Suppressor macrophage treated with lipopolysaccharide for 4 hours (primary cell): ENCODE measurements around the gene CCDC80.

Source experiments
- DNase-seq: peaks from one replicate; pipeline ENCODE4 v3.0.0-alpha.2; 2020

CCDC80 gene

DNA sequence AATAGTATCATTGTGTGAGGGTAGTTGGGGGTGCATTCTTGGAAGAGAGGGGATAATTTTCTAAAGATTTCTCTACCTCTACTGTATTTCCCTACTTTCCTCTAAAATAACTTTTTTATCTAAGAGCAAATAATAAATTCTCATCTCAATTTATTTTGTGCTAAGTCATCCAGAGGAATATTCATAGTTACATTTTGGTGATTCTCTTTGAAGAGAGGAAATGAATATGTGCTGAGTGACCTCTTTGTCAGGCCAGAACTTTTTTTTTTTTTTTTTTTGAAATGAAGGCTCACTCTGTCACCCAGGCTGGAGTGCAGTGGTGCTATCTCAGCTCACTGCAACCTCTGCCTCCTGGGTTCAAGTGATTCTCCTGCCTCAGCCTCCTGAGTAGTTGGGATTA, 15.1 kb upstream of the CCDC80 start:
- no peak for DNase-seq

DNA sequence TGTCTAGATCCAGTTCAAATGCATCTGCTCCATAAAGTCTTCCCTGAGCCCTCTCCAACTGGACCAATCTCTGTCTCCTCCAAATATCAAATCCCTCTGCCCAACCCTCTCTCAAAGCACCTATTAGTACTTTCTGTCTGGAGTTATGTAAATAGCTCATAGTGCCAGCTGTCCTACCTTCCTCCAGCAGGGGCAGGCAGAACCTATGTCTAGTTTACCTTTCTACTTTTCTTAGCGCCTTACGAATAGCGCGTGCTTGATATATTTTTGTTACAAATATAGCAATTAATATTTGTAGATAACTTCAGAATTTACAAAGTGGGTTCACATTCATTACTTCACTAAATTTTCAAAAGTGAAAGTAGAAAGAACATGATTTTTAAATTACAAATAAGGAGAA, 14.0 kb upstream of the CCDC80 start:
- DNase-seq: no peak

DNA sequence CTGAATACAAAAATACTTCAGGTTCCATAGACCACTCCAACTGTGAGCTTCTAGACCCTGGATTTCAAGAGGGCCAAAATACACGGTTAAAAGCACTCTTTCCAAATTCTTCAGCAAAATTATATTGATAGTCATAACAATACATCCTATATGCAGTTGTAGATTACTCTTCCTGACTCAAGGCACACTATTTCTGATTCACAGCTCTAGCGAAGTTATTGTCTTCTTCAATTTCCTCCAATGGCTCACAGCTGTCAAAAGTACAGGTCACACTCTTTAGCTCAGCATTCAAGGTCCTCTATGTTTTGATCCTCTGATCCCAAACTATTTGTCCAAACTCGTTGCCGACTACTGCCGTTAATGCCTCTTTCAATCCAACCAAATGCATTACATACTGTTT, 13.5 kb upstream of the CCDC80 start:
- DNase-seq: no peak

DNA sequence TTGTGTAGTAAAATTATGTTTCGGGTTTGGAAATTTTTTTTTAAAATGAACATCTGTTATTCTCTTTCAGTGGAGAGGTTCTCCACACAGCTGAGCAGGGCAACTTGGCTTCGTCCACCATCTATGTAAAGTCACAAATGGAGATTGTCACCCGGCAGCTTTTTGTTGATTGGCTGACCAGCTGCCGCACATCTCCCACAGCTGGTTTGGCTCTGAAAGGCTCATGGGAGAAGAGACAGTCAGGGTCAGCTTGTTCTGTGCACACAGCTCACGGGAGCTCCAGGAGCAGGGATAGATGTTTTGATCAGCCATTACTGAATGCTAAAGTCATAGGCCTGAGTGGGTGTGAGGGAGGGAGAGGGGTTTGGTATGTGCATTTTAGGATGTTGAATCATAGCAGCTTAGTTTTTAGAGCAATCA, 12.9 kb upstream of the CCDC80 start:
- no peak for DNase-seq

DNA sequence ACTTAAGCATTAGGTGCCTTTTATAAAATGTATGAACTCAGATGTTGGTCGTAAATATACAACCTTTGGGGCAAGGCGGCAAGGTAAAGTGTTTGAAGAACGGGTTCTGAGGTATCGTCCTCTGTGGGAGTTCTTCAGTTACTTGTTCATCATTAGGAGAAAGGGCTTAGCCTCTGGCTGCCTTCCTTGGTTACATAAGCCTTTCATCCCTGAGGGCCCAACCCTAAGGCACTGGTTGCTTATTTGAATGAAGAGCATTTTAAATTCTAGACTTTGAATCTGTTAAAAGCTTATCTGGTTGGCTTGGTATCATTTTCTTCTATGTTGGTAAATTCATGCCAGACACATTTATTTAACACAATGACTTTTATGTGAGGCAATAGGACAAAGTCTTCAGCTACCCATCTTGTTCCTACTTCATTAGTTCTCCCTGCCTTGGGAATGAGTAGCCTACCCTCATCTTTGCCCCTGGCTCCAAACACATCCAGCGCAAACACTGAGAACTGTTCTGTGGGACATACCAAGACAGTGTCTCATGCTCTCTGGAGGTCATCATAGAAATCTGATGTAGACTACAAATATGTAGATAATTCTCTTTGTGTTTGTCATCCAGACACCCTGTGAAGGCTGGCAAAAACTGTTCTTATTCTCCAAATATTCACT, 12.4 kb upstream of the CCDC80 start:
- DNase-seq: no peak

DNA sequence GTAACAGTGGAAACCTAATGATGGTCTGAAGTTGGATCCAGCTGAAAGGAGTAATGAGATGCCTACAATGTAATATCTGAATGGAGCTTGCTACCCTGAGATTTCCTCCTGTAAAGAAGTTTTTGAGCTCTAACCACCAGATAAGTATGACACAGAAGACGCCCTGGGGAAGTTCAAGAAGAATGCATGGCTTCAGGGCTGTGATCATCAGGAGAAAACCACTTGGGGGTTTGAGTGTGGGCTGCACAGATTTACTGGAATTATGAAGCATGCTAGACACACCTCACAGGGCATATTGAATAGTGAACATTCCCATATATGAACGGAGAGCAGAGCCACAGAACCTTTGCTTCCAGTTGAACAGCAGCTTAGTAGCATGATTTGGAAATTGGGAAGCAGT, 10.6 kb upstream of the CCDC80 start:
- DNase-seq: no peak

DNA sequence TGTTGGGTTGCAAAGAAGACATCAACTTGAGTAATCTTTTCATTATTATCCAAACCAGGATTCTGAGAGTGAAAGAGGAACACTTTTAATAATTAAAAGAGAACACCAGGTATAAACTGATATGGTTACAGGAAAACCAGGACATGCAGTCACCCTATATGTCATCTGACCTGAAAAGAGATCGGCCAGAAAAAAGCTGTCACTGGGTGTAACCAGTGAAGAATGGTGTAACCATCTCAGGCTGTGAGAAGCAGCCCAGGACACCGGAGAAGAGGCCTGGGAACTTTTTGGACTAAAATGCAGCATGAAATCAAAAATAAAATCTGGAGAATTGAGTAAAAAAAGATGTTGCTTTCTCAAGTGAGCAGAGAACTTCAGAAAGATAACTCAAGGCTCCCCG, 10.1 kb upstream of the CCDC80 start:
- DNase-seq: no peak

DNA sequence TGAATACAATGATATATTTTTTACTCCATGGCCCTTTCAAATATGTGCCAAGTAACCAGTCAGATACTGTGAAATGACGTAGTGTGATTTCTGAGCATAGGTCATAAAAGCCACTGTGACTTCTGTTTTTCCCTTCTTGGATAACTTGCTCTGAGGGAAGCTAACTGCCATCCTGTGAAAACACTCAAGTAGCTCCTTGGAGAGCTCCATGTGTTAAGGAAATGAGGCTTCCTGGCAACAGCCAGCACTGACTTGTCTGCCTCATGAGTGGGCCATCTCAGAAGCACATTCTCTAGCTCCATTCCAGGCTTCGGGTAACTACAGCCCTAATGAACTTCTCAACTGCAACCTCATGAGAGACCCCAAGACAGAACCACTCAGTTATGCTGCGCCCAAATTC, 9.5 kb upstream of the CCDC80 start:
- DNase-seq: no peak

DNA sequence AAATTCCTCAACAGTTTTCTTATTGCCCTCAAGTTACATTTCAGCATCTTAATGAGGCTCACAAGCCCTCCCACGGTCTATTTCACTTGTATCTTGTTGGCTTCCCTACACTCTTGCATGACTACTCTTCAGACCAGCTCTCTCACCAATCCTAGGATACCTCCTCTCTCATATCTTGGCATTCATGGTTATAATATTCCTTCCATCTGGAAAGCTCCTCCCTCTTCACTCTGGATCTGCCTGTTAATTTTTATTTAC, 8.5 kb upstream of the CCDC80 start:
- no peak for DNase-seq

DNA sequence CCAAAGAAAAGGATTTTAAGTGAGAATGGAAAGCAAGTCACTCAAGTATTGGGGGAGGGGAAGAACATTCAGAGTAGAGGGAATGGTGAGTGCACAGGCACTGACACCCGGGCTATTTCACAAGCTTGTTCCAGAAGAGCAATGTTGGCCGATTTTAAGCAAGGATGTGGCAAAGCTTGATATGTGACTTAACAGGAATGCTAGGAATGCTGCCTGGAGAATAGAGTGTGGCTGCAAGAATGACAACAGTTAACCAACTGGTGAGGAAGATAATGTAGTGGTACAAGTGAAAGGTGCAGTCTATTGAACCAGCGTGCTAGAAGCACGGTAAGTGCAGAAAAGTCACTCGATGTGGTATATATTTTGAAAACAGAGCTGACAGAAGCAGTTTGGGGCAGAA, 6.2 kb upstream of the CCDC80 start:
- DNase-seq: no peak

DNA sequence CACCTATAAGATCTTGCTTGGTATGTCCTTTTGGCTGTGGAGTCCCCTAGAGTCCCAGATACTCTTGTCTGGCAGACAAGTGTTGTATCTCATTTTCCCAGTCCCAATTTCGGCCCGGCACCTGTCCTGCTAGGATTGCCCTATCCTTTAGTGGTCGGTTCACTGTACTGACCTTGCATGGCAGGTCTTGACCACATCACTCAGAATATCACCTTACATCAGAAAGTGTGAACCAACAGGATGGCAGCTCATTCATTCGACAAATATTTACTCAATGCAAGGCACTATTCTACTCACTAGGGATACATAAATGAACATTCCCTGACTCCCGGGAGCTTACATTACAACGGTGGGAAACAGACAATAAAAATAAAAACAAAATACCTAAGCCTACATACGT, 5.7 kb upstream of the CCDC80 start:
- DNase-seq: no peak

DNA sequence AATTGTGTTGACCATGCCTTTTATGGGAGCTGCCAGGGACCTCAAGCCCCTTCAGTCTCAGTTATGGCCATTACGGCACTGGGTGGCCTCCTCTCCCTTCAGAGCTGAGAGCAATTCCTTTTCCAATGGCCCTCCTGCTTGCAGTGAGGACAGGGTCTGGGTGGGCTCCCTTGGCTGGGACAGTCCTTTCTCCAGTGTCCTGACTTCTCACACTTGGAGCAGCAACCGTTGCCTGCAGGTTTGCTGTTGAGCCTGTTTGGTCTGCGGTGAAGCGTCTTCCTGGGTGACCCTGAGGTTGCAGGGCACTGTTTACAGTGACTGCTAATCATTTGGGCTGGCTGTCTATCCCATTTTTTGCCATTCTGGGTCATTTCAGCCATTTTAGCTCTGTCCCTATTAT, 3.5 kb upstream of the CCDC80 start:
- DNase-seq: no peak

DNA sequence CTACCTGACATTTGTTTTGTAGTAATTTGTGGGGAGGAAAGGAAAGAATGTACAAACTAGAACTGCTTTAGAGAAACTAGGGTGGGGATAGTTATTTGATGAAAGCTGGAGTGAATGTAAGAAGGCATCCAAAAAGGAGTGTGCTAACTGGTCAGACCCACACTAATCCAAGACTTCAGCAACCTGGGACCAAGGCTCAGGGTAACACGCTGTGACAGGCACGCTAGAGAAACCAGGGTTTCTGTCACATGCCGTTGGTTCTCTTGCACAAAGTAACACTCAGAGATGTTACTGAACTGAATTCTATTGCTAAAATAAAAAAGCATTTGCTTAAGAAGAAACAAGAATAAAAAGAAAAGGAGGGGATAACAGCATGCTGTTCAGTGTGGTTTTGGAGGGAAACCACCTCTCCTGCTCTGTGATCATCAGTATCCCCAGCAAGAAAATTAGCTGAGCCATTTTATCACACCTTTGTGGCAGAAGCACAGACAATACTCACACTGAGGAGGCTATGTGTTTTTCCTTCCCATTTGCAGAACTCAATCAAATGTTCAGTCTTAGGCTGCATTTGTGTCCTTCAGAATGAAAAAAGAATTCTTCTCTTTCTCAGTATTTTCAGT, 2.8 kb upstream of the CCDC80 start:
- DNase-seq: no peak

DNA sequence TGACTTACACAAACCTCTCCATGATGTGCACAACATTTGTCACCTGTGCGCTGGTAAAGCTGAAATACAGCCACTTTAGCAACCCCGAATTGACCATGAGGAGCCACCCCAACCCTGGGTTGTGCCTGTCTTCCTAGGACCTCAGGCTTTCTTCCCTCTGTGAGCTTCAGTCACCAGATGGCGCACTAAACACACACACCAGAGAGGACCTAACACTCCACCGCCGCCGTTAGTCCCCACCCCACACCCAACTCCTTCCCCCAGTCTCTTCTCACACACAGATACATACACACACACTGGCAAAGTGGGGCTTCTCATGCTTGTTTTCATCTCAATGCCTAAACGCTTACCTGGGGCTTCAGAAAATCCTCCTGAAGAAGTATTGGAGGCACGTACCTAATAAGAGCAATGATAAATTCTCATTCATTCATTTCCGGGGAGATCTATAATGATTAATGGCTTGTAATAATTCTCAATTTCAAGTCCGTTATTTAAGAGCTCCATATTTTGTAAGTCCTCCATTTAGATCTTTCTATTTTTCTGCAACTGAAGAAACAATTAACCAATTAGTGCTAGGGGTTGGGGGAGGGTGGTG, 2.1 kb upstream of the CCDC80 start:
- peak; percentile 90 for DNase-seq

DNA sequence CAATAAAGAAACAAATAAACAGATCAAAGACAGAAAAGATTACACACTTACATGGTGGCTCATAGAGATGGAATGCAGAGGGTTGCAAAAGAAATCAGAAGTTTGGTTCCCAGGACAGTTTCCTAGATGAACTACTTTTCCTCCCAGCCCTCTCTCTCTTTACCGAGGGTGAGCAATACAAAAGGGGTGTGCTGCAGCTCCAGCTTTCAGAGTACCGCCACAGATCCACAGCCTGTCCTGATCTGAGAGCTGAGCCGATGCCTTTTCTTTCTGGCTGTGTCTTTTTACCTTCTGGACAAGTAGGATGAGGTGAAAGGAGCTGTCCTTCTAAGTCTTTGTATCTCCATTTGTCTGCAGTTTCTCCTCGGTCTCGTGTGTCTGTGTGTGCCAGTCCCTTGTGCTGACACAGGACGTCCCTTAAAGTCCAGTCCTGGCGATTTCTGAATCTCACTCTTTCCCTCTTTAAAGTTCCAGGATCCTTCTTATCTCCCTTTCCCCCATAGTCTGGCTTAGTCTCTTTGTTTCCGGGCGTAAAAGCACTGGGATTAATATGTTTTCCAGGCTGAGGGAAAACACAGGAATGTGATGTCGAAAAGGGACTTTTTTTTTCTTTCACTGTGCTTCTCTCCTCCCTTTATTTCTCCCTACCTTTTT, 540 bp downstream of the CCDC80 start:
- no peak for DNase-seq

DNA sequence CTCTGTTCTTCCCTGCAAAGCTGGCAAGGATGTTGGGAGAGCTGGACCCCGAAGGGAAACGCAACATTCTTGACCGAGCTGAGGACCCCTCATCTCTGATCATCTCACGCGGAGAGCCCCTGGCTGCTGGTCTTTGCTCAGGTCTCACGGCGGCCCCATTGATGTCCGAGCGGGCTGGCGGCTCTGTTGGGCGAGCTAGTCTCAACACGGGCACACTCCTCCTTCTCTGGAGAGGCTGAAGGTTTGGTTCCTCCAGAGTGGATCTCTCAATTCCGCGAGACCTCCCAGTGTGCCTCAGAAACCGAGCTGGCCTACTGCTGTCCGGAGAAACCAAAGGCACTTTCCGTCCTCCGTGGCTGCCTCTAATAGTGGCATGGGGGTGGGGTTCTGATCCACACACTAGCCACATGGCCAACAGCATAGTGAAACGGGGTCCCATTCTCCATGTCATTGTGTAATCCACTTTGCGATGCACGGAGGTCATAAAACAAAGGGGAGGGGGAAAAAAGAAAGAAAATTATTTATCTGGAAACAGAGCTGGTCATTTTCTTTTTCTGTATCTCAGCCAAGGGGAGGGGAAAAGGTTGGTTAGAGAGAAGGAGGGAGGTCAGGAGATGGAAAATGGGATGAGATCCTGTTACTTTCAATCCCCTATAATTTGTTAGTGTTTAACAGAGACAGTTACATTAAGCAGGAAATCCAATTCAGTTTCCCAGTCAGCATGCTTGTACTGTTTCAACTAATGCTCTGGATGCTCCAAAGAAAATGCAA, 1.3 kb downstream of the CCDC80 start:
- no peak for DNase-seq

DNA sequence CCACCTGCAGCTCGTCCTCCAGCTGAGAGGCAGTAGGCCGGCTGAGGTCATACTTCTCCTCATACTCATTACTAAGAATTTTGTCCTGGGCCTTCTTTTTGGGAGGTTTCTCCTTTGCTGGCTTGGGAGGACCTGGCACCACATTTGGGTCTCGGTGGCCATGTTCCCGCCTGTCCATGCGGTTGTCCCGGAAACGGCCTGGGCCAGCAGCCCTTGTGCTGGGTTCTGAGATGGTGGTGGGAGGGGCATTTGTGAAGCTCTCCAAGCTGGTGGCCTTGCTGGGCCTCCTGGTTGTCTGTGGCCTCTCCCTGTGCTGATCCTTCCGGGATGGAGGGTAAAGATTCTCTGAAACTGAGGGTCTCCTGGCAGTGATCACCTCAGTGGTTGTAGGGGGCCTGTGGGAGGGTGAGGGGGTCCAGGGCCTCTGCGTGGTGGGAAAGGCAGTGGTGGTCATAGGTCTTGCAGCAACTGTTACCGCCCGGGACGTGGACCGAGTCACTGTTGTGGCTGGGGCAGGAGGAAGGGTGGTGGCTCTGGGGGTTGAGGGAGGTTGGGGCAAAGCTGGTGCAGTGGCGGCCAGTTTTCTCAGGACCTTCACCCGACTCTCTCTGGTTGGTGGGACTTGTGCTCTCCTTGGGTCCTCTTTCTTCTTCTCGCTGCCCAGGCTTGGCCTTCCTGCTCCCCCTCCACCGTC, 2.5 kb downstream of the CCDC80 start:
- DNase-seq: no peak

DNA sequence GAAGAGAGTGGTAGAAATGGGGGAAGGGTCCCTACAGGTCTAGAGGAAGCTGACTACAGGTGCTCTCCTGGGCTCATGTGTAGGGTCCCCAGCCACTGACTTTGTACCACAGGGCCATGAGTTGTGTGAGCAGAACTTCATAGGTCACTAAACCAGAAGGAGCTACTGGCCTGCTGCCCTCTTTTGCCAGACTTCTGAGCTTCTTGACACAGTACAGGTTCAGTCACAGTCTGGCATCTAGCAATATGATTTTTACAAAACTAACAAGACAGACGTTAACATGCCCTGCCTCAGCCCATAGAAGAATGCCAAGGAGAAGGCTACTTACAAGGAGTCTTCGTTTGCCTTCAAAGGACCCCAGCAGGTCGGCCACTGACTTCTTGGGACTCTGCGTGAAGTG, 3.2 kb downstream of the CCDC80 start:
- DNase-seq: no peak

DNA sequence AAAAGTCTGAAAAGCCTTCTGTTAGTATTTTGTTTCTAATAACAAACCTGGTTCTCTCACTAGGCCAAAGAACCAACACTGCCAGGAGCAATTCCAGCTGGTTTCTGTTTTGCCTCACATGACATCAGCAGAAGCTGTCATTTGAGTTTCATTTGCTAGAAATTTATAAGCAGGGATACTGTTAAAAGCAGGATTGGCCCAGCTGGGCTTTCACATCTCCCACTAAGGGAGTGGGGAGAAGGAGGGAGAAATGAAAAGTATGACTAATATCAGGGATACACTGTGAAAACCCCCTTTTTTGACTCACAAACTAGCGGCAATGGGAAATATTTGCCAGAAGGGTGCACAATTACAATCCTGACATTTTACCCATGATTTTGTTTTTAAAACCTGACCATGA, 5.3 kb downstream of the CCDC80 start:
- DNase-seq: peak; percentile 81

DNA sequence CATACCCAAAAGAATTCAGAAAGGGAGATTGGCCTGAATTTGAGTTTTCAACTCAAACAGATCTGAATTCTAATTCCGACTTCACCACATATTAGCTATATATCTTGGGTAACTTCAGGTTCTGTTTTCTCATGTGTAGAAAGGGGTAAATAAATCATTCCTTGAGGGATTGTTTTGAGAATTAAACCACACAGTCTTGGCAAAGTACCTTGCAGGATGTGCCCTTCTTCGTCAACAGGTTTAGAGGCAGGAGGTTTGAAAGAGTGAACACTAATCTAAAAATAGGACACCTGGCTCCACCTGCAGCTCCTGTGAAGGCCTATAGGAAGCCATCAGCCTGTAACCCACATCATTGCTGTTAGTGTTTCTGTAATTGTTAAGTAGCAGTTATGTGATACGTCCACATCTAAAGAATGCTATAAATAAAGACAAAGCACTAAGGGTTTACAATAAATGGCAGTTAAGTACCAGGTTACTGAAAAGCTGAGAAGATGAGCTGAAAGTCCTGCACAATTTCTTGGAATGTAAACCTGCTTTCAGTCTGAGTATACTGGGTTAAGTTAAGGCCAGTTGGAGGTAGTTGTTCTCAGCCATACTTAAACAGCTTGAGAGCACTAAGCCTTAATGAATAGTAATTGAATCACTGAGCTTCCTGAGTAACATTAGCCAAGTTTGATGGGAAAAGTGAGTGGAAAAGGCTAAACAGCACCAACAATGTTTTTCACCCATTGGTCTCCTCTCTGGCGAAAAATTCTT, 6.0 kb downstream of the CCDC80 start:
- DNase-seq: no peak

DNA sequence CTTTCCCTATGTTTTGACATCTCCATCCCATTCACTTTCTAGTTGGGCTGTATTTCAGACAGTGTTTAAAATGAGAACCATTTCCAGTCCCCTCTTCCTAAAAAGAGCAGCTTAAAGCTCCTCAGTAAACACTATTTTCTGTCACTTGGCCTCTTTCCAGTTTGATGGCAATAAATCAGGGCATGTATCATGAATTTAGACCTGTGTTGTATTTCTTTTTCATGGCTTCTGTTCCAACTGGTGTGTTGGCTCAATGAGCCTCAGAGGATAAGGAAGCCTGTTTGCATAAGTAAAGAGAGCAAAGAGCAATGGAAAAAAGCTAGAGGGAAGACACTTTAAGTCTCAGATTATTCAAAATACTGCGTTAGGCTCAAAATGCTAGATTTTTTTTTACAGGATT, 7.2 kb downstream of the CCDC80 start:
- DNase-seq: no peak

DNA sequence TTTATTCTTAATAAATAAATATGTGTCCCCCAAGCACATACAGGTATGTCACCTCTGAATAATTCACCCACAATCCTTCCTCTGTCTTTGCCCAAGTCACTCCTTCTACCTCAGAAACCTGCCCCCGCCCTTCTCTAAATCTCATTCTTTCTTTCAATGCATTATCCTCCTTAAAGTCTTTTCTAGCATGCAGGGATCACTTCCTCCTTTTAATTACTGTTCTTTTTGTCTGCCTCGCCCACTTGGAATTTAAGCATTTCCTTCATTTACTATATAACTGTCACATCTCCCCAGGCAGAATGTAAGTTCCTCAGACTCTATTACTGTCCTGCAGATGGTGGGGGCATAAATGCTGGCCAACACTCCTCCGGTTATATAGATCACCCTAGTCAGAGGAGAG, 7.8 kb downstream of the CCDC80 start:
- DNase-seq: peak; percentile 39
